T-helper 17 cell (primary cell): ENCODE measurements around the gene PTTG2. TPM values are rescaled to one million over a fixed set of nuclear protein-coding genes. Genes with fewer than 3 reads are reported as not detected.

ENCODE experiments used
- total RNA-seq, 4 donors: library from RNA in 2 of 4; stranded (reverse) in 2 of 4; gene quantifications; one replicate each; pipeline ENCODE4 v1.2.3 and lab custom pipeline; 2022 to 2026

PTTG2 gene
- total RNA-seq, 2 donors from 2014 or later: 1.5 TPM; not detected in 1

Other genes starting within 250 kb of the PTTG2 start
- gene PGM2, start 133.7 kb upstream of the PTTG2 start, total RNA-seq: 10 to 100 TPM; 14.0 to 17.7 TPM
- gene TBC1D1, start 69.3 kb upstream of the PTTG2 start, total RNA-seq: 10 to 100 TPM; 45.5 to 51.1 TPM